Sigmoid colon (tissue), 7 donors: Measurements from ENCODE around the gene JAZF1. TPM values are rescaled to one million over a fixed set of nuclear protein-coding genes. Genes with fewer than 3 reads are reported as not detected.

Experiments used
- DNase-seq: peaks from one replicate; pipeline ENCODE4 v3.0.0-alpha.2; 2019
- H3K27ac ChIP-seq, 4 donors: fragments of 200-600 bp; sonication (generic); one replicate each; pipeline ENCODE4 v1.5.1; 2016 to 2019; ENCODE audit warnings: mild to moderate bottlenecking in 1 of 4
- H3K27me3 ChIP-seq, 3 donors: fragments of 200-600 bp; sonication (generic); one replicate each; pipeline ENCODE4 v1.5.1; 2019; ENCODE audit warnings: mild to moderate bottlenecking in 1 of 3
- H3K36me3 ChIP-seq, 4 donors: fragments of 200-600 bp; sonication (generic); one replicate each; pipeline ENCODE4 v1.5.1; 2016 to 2019
- H3K4me1 ChIP-seq, 4 donors: fragments of 200-600 bp; sonication (generic); one replicate each; pipeline ENCODE4 v1.5.1; 2017 to 2019
- H3K4me3 ChIP-seq, 4 donors: fragments of 200-600 bp; sonication (generic); one replicate each; pipeline ENCODE4 v1.5.1; 2017 to 2019; ENCODE audit warnings: mild to moderate bottlenecking in 2 of 4, moderate library complexity in 1 of 4
- H3K9me3 ChIP-seq, 4 donors: fragments of 200-600 bp in 3 of 4; sonication (generic) in 3 of 4; one replicate each; pipeline versions ENCODE4 v1.5.1 to v1.6.1; 2013 to 2019
- CTCF ChIP-seq, 4 experiments: fragments of 450-650 bp in 3 of 4; fragments of 200-600 bp in 1 of 4; IDR thresholded peaks; one replicate each; pipeline ENCODE4 v1.5.1; 2016 to 2019; ENCODE audit warnings: antibody characterized with exemption in 4 of 4, mild to moderate bottlenecking in 3 of 4, moderate library complexity in 2 of 4
- EP300 ChIP-seq, 4 donors: sonication (generic); formaldehyde crosslinking; IDR thresholded peaks; one replicate each; pipeline ENCODE4 v1.6.1; 2017; ENCODE audit warnings: antibody characterized with exemption in 4 of 4
- POLR2A ChIP-seq, 2 donors: fragments of 450-650 bp; IDR thresholded peaks; one replicate each; pipeline ENCODE4 v1.6.1; 2016; ENCODE audit warnings: antibody characterized with exemption in 2 of 2, mild to moderate bottlenecking in 2 of 2, moderate library complexity in 2 of 2
- POLR2AphosphoS5 ChIP-seq, 4 donors: sonication (generic); formaldehyde crosslinking; IDR thresholded peaks; one replicate each; pipeline ENCODE4 v1.6.1; 2017; ENCODE audit warnings: antibody characterized with exemption in 4 of 4
- WGBS, 2 donors: extraction: QIAGEN DNeasy Blood & Tissue Kit; methylation state at CpG; one replicate each; pipeline ENCODE4 v1.1.7; 2013; 5-methylcytosine and 5-hydroxymethylcytosine counted together
- intact Hi-C: fragments of 100-400 bp; cut with DNase I; formaldehyde crosslinking; loops from one replicate; pipeline ENCODE4 v1.15.1; 2023
- polyA plus RNA-seq, 3 donors: library from polyadenylated mRNA; stranded (reverse); fragments of 200-250 nt; gene quantifications; one replicate each; pipeline ENCODE4 v1.2.3, GENCODE V29; 2013
- total RNA-seq, 4 donors: library from RNA; depleted of rRNA; stranded (reverse); fragments of >200 nt; gene quantifications; one replicate each; pipeline ENCODE4 v1.1.0, GENCODE V29; 2016
- donor health status: healthy with polysubstance abuse.
- donor health status: Bipolar disorder and iron deficiency.
- donor health status: healthy.

JAZF1 gene
- total and polyA plus RNA-seq, 7 donors: 4.2 to 59.6 (median 46.4) TPM

GRCh38 chr7:28133872-28134271 lies 46.7 kb downstream of the JAZF1 start:
- intact Hi-C loops: no loop called here
- 94 to 96% methylated on average over 1 of the region's 1 CpG for WGBS, 2 donors
- H3K4me1 ChIP-seq: peaks cover 0 to 93% (median 66%) of the 10 kb centered on the region in 4 donors

GRCh38 chr7:28132959-28133870 lies 47.4 kb downstream of the JAZF1 start:
- intact Hi-C loops: no loop called here
- no peak overlapping the region for H3K4me3 ChIP-seq
- H3K4me1 ChIP-seq: peaks cover 0 to 93% (median 72%) of the 10 kb centered on the region in 4 donors
- 88 to 98% methylated on average over 1 of the region's 1 CpG for WGBS, 2 donors
- no peaks in the 10 kb centered on the region for H3K9me3 ChIP-seq
- H3K27ac ChIP-seq: peak overlapping the region in 3 of 4 donors; percentile 33 to 84 (median 82)
- H3K36me3 ChIP-seq: no peaks in the 10 kb centered on the region
- TF ChIP-seq EP300 (IDR thresholded peaks at IDR 0.05): no peak
- no peak for TF ChIP-seq POLR2A (IDR thresholded peaks at IDR 0.05)
- TF ChIP-seq POLR2AphosphoS5 (IDR thresholded peaks at IDR 0.05): no peak
- TF ChIP-seq CTCF (IDR thresholded peaks at IDR 0.05): no peak
- no peak for DNase-seq
- H3K27me3 ChIP-seq: no peaks in the 10 kb centered on the region

More at GRCh38 chr7:28133872-28134271, 46.7 kb downstream of the JAZF1 start:
- no peak overlapping the region for H3K4me3 ChIP-seq
- peak overlapping the region in 3 of 4 donors; percentile 70 to 84 (median 82) for H3K27ac ChIP-seq
- DNase-seq: no peak
- TF ChIP-seq POLR2AphosphoS5 (IDR thresholded peaks at IDR 0.05) (no peak), CTCF (IDR thresholded peaks at IDR 0.05) (no peak), EP300 (IDR thresholded peaks at IDR 0.05) (no peak), POLR2A (IDR thresholded peaks at IDR 0.05) (no peak)
- no peaks in the 10 kb centered on the region for H3K27me3 ChIP-seq
- H3K36me3 ChIP-seq: no peaks in the 10 kb centered on the region
- no peaks in the 10 kb centered on the region for H3K9me3 ChIP-seq

DNA sequence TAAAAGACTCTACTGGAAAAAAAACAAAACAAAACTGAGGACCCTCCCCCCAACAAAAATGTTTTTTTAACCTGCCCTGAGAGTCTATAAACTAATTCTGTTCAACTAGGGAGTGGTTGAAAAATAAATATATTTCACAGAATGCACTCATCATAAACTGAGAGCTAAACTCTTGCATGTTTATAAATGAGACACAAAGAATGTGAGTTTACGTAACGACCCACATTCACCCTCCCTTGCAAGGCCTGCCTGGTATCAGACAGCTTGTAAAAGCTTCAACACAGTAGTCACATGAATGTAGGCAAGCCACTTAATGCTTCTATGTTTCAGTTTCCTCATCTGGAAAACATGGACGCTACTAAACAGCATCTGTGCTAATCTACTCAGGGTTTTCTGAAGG lies 50.3 kb downstream of the JAZF1 start:
- WGBS, 2 donors: 40 to 66% methylated on average over 3 of the region's 3 CpGs
- H3K4me3 ChIP-seq: no peak overlapping the region
- intact Hi-C loops: no loop called here
- H3K9me3 ChIP-seq: no peaks in the 10 kb centered on the region
- TF ChIP-seq CTCF (IDR thresholded peaks at IDR 0.05): no peak
- peak; percentile 96 to 98 (median 96) for TF ChIP-seq POLR2AphosphoS5 (IDR thresholded peaks at IDR 0.05)
- TF ChIP-seq EP300 (IDR thresholded peaks at IDR 0.05): peak; percentile 96 to 99 (median 98)
- H3K27ac ChIP-seq: peak overlapping the region; percentile 42 to 84 (median 78)
- no peaks in the 10 kb centered on the region for H3K27me3 ChIP-seq
- H3K4me1 ChIP-seq: peaks cover 0 to 91% (median 81%) of the 10 kb centered on the region in 4 donors
- peak; percentile 83 for DNase-seq
- H3K36me3 ChIP-seq: no peaks in the 10 kb centered on the region

DNA sequence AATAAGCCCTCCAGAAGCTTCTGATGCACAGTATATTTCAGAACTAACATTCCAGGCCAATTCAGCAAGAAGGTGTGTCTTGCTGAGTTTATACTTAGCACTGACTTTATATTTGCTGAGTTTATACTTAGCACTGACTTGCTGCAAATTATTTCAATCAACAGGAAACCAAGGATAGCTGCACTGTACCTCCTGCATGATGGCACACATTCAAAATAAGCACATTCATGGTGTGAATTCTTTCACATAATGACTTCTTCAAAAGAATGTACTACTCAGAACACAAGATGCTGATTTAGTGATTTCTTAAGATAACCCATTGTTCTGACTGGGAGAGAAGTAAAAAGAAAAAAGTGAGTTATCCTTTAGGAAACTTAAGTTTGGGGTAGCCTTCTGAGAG lies 52.0 kb downstream of the JAZF1 start:
- intact Hi-C loops: no loop called here
- no peak for TF ChIP-seq POLR2AphosphoS5 (IDR thresholded peaks at IDR 0.05)

DNA sequence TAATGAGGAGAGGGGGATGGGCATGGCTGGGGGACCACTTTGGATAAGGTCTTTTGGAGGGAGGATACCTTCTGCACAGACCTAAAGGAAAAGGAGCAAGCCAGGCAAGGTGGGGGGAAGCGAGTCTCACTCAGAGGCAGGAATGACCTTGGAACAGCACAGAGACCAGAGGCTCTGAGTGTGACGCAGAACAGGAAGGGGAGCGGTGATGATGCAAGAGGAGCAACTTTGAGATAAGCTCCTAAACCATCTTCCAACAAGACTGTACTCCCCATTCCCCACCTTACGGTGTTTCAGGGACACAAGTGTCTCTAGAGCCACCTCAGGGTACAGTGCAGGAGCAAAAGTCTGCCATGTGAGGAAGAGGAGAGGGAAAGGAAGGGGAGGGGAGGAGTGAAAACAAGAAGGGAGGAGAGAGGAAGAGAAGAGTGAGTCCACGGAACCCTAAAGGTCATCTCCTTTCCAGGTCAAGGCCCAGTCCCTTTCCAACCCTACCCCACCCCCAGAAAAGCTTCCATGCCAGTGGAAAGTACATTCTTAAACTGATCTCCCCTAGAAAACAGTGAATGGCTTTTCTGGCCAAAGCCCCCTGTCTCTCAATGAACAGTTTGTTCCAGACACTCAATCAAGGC lies 54.1 kb downstream of the JAZF1 start:
- 90 to 93% methylated on average over 5 of the region's 5 CpGs for WGBS, 2 donors
- Histone ChIP-seq H3K4me3 (no peak overlapping the region), H3K36me3 (no peaks in the 10 kb centered on the region), H3K27ac (peak overlapping the region; percentile 50 to 84 (median 73)), H3K27me3 (no peaks in the 10 kb centered on the region), H3K9me3 (no peaks in the 10 kb centered on the region), H3K4me1 (peaks cover 0 to 71% (median 60%) of the 10 kb centered on the region in 4 donors)
- intact Hi-C loops: no loop called here
- DNase-seq: no peak
- TF ChIP-seq CTCF (IDR thresholded peaks at IDR 0.05) (no peak), POLR2AphosphoS5 (IDR thresholded peaks at IDR 0.05) (no peak), EP300 (IDR thresholded peaks at IDR 0.05) (no peak), POLR2A (IDR thresholded peaks at IDR 0.05) (no peak)

More for the DNA sequence above, 52.0 kb downstream of the JAZF1 start:
- peaks cover 0 to 84% (median 76%) of the 10 kb centered on the region in 4 donors for H3K4me1 ChIP-seq
- DNase-seq: no peak
- H3K27me3 ChIP-seq: no peaks in the 10 kb centered on the region
- peak overlapping the region; percentile 42 to 84 (median 78) for H3K27ac ChIP-seq
- no peaks in the 10 kb centered on the region for H3K36me3 ChIP-seq
- no peaks in the 10 kb centered on the region for H3K9me3 ChIP-seq
- no peak overlapping the region for H3K4me3 ChIP-seq
